Hematopoietic multipotent progenitor cell (in vitro differentiated cells): Measurements from ENCODE around the gene STK24. TPM values are rescaled to one million over a fixed set of nuclear protein-coding genes. Genes with fewer than 3 reads are reported as not detected.
A peak's percentile ranks its signal among the peaks of the same experiment; 100 is the strongest.

Experiments
- DNase-seq, 3 donors: peaks; one replicate each; pipeline ENCODE4 v3.0.0-alpha.2; 2011 to 2015; ENCODE audit warnings: low read depth in 2 of 3, low spot score in 2 of 3
- total RNA-seq: library from RNA; depleted of rRNA; stranded (reverse); fragments of >200 nt; gene quantifications from one replicate; pipeline ENCODE4 v1.2.3, GENCODE V29; 2012

Gene STK24
- total RNA-seq, 1 donor = 24.8 TPM

DNA sequence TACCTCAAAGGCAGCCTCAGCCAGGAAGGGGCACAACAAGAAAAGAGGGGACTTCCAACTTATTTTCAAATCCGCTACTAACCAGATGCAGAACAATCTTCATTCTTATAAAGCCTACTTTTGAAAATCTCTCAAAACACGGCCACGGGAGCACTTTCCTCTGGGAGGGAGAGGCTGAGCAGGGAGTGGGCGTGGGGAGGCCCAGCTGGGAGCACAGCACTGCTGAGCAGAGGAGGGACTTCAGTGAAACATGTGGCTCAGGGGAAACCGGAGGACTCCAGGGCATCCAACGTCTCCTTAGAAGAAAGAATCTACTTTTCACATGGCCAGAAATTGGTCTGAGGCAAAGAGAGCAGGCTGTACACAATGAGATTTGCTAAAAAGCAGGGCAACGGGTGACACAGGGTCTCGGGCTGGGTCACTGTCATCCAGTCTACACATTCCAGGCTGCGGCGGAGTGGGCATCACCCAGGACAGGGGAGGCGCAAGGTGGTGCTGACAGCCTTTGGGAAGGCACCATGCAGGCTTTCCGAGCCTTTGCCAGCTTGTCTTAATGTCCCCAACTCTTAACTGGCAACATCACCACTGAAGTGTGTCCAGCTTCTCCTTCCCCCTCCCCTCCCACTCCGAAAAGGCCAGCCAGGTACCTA is 117.1 kb downstream of the STK24 start:
- no peak for DNase-seq

DNA sequence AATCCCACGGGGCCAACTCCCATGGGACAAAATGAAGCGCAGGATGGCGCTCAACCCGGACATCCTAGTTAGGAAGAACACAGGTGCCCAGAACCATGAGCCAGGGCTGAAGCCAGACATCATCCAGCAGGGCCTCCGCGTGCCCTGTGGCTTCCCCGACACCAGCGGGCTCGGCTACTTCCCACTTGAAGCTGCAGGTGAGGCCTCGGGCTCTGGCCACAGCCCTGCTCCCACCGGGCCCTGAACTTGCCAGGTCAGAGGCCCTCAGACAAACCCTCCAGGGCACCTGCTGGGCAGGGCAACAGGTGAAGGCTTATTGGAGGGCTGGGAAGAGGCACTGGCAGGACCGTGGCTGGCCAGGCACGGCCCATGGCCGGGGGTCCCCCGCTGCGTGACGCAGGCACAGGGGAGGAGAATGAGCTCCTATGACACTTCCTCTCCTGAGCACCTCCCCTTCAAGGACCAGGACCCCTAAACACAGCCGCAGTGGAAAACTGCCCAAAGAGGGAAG is 117.7 kb downstream of the STK24 start:
- no peak for DNase-seq

DNA sequence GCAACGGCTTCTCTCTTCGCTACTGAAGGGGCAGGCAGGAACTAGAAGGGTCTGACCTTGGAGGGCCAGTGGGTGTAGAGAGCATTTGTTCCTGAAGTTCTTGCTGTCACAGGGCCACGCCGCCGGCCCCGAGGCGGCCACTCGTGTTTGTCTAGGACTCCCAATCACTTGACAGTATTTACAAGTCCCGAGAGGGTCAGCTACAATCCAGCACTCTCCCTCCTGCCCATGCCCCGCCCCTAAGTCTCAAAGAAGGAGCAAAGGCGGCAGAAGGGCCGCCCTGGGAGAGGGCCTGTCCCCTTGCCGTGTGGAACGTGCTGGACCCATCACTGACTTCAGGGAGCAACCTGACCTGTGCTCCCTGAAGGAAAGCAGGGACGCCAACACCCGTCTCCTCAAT is 118.5 kb downstream of the STK24 start:
- no peak for DNase-seq

- DNase-seq = no peak
Observed at GRCh38 chr13:98457053-98457452, 119.9 kb downstream of the STK24 start.

GRCh38 chr13:98456413-98456845 is 120.5 kb downstream of the STK24 start:
- no peak for DNase-seq

- DNase-seq = peak in 1 of 3 donors; percentile 19
Observed at GRCh38 chr13:98454389-98454881, 122.5 kb downstream of the STK24 start.

GRCh38 chr13:98452851-98453843 is 123.8 kb downstream of the STK24 start:
- no peak for DNase-seq

- no peak for DNase-seq
Observed at GRCh38 chr13:98451676-98452470, 125.0 kb downstream of the STK24 start.

- peak in 1 of 3 donors; percentile 14 for DNase-seq
Observed at GRCh38 chr13:98450539-98451111, 126.3 kb downstream of the STK24 start.

DNA sequence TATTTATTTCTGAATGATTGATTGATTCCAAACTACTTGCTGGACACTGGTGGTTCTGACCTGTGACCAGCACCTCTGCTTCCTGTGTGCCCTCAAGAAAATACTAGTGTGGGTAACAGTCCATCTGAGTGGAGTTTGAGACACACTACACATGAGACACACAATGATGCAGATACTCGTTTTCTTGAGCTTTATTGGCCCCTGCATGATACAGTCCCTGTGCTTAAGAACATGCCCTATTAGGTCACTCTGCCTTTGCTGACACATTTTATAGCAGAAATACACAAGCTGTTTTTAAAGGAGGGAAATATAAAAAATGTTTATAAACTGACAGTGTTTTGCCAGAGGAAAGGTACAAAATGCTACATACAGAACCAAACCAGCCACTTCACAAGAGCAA is 126.9 kb downstream of the STK24 start:
- no peak for DNase-seq

- DNase-seq = no peak
Observed at GRCh38 chr13:98449273-98449672, 127.6 kb downstream of the STK24 start.

DNA sequence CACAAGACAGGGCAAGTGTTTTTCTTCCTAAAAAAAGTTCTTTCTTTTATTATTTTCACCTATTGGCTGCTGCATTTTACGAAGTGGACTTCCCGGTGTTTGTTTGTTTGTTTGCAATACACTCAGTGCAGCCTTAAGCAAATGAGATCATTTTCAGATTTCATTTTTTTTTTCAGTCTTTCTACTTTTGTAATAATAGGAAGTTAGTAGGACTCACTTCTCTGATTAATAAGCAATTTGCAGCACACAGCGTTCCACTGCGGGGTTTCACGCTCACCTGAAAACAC is 128.3 kb downstream of the STK24 start:
- DNase-seq = no peak

GRCh38 chr13:98447881-98448641 is 128.8 kb downstream of the STK24 start:
- no peak for DNase-seq

- no peak for DNase-seq
Observed at GRCh38 chr13:98447130-98447529, 129.8 kb downstream of the STK24 start.

GRCh38 chr13:98446234-98446621 is 130.7 kb downstream of the STK24 start:
- no peak for DNase-seq

GRCh38 chr13:98445340-98446233 is 131.3 kb downstream of the STK24 start:
- DNase-seq = peak; percentile 63 to 78 (median 64)

DNA sequence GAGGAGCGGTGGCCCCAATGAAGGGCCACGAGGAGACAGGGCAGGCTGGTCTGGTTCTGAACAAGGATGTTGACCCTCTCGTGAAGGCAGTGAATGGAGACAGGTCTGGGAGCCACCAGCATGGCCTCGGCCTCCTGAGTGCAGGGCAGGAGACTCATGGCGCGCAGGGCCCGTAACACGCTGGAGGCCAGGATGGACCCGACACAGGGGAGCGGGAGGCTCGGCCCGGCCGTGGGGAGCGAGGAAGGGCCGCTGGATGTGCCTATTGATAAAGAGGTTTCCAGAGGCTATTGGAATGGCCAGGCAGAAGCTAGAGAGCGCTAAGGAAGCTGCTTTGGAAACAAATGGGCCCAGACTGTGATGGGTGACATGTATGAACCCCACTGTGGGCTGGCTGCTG is 132.5 kb downstream of the STK24 start:
- no peak for DNase-seq

GRCh38 chr13:98443800-98444325 is 133.0 kb downstream of the STK24 start:
- no peak for DNase-seq
